ENCODE measurements around the gene ZNF500.

GRCh38 chr16:4703906-4704305 is 63.1 kb downstream of the ZNF500 start:
- TF ChIP-seq, protein P1, sequence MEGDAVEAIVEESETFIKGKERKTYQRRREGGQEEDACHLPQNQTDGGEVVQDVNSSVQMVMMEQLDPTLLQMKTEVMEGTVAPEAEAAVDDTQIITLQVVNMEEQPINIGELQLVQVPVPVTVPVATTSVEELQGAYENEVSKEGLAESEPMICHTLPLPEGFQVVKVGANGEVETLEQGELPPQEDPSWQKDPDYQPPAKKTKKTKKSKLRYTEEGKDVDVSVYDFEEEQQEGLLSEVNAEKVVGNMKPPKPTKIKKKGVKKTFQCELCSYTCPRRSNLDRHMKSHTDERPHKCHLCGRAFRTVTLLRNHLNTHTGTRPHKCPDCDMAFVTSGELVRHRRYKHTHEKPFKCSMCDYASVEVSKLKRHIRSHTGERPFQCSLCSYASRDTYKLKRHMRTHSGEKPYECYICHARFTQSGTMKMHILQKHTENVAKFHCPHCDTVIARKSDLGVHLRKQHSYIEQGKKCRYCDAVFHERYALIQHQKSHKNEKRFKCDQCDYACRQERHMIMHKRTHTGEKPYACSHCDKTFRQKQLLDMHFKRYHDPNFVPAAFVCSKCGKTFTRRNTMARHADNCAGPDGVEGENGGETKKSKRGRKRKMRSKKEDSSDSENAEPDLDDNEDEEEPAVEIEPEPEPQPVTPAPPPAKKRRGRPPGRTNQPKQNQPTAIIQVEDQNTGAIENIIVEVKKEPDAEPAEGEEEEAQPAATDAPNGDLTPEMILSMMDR (conservative IDR thresholded peaks at IDR 0.05 in 1 of 2, IDR thresholded peaks at IDR 0.05 in 1 of 2; ENCODE audit: low read depth in 1 of 2, low read length in 2 of 2), result no peak
- TF ChIP-seq EZH2 (IDR thresholded peaks at IDR 0.05; ENCODE audit: low read length, missing control alignments), result no peak
